Left cardiac atrium (tissue), 4 donors: Measurements from ENCODE around the gene CLEC4G. TPM values are rescaled to one million over a fixed set of nuclear protein-coding genes. Genes with fewer than 3 reads are reported as not detected.
A peak's percentile ranks its signal among the peaks of the same experiment; 100 is the strongest.
"Not testable (repeated sequence)": the region's sequence is repeated elsewhere in the genome, so short reads cannot be mapped to it uniquely, and the experiment has no call there.

Experiments
- ATAC-seq, 2 donors: fragments of 200-7000 bp; cut with Tn5 transposase; one replicate each; pipeline ENCODE4 v1.9.1; 2020; ENCODE audit warnings: mild to moderate bottlenecking in 2 of 2, moderate library complexity in 2 of 2
- DNase-seq: peaks from one replicate; pipeline ENCODE4 v3.0.0-alpha.2; 2020
- intact Hi-C, 2 donors: fragments of 100-400 bp; cut with DNase I; formaldehyde crosslinking; loops; one replicate each; pipeline versions ENCODE4 v1.14.1 to v1.15.1; 2022 to 2023
- total RNA-seq, 2 donors: library from RNA; stranded (reverse); fragmentation: NEBNext Ultra II Directional; extraction: Animal tissue kit (Norgen Biotek cat#: 25700); gene quantifications; one replicate each; pipeline ENCODE4 v1.2.1, GENCODE V29; 2021
- donor health status: DM: no; HTN: yes; CAD: no.
- donor health status: DM: no; HTN: yes; CAD: no; lungs with severe emphysema.
- donor health status: DM: yes; HTN: yes; CAD: no.
- donor health status: Dilated cardiomyopathy.

The CLEC4G gene
- total RNA-seq, 2 donors from 2014 or later, result 2.6 to 7.3 TPM

DNA sequence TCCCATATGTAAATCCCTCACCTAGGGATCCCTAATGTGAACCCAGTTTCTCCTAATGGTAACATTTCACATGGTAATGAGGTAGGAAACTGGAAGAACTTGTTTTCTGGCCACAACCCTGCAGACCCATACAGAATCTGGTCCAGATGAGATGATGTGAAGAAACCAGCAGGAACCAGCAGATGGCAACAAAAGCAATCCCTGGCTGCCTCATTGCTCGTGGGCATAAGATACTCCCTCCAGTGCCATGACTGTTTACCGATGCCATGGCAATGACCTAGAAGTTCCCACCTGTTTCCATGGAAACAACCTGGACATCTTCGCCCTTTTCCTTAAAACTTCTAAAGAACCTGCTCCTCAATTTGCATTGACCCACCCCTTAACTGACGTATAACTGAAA is 16.8 kb upstream of the CLEC4G start:
- intact Hi-C loops, result no loop called here
- DNase-seq (no peak), ATAC-seq (peak in 1 of 2 donors; percentile 33)

GRCh38 chr19:7748171-7748570 is 16.3 kb upstream of the CLEC4G start:
- DNase-seq, result no peak
- ATAC-seq, result no peak

GRCh38 chr19:7746903-7747884 is 15.3 kb upstream of the CLEC4G start, which contains the start of gene CD209:
Gene CD209 (minus strand): TSS chr19:7747534. CDS start chr19:7747511, 23 bp downstream.
- intact Hi-C loops, result no loop called here
- ATAC-seq (peak in 1 of 2 donors; percentile 25), DNase-seq (no peak)

More at GRCh38 chr19:7748171-7748570, 16.3 kb upstream of the CLEC4G start:
- intact Hi-C loops, result no loop called here

DNA sequence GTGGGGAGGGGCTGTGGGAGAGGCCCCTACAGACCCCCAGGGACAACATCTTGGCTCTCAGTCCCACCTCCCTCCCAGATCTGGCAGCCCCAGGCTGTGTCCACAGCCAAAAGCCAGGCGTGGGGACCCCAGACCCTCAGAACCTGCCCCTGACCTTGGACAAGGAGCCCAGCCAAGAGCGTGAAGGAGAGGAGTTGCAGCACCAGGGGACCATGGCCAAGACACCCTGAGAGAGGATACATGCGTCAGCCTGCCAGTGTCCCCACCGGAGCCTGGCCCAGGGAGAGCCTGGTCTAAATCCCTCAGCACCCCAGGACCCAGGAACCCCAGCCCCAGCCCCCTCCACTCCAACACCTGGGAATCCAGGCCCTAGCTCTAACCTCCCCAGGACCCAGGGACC is 14.4 kb upstream of the CLEC4G start:
- intact Hi-C loops, DNase-seq, ATAC-seq: not testable (repeated sequence)

DNA sequence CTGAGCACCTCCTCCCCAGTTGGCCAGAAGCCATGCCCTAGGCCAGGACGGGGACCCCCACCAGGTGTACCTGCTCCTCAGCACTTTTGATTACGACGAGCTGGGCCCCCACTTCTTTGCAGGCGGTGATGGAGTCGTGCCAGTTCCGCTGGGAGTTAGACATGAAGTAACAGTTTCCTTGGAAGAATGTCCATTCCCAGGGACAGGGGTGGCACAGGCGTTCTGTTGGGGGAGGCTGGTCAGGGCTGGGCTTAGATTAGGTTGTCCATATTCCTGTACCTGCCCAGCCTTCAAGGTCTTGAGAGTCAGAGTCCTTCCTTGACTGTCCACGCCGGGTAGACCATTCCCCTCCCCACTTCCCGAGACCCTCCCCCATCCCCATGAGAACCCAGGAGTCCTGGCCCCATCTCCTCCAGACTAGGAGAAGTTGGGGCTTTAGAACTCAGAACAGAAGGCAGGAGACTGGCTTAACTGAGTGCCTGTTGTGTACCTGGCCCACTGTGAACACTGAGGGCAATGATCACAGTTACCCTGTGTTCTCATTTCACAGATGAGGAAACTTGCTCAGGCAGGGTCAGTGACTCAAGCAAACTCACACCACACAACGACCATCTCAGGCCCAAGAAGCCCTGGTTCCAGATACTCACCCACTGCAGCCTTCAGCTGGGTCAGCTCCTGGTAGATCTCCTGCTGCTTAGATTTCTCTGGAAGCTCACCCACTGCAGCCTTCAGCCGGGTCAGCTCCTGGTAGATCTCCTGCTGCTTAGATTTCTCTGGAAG is 13.2 kb upstream of the CLEC4G start:
- ATAC-seq, result no peak
- DNase-seq, result no peak
- intact Hi-C loops, result no loop called here

DNA sequence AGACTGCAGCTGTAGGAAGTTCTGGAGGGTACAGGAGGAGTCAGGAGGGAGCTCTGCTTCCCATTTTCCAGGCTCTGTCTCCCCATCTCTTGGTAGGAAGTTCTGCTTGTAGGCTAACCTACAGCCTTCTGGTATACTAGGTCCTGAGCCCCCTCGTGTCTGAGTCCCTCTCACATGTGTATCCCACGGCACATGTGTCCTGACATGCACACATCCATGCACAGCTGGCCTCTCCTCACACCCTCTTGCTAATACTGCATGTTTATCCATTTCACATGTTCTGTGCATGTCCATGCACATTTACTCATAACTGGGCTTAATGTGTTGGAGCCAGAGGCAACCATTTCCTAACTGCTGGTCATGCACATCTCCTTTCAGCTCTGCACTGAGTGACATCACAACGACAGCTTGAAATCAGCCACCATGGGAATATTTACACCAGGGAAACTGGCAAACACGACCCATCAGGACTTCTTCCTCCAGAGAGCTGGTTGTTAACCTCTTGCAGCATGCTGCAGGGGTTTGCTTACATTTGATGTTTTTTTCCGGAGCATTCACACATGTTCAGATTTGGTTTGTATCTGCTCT is 12.4 kb upstream of the CLEC4G start:
- no peak for ATAC-seq
- DNase-seq, result no peak
- intact Hi-C loops, result no loop called here

GRCh38 chr19:7743425-7743841 is 11.5 kb upstream of the CLEC4G start:
- intact Hi-C loops, result no loop called here
- ATAC-seq, result no peak
- DNase-seq, result no peak

DNA sequence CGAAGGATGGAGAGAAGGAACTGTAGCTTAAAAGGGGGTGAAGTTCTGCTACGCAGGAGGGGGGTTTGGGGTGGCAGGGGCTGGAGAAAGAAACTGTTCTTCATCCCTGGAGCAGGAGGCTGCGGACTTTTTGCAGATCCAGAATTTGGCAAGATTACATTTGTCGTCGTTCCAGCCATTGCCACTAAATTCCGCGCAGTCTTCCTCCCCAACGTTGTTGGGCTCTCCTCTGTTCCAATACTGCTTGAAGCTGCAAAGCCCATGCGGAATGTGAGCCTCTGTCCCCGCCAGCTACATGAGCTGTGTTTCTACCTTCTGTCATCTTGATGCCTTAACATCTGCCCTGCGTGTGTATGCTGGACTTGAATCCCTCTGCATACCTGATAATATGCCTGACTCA is 11.1 kb upstream of the CLEC4G start:
- ATAC-seq, result no peak
- intact Hi-C loops, result no loop called here

DNA sequence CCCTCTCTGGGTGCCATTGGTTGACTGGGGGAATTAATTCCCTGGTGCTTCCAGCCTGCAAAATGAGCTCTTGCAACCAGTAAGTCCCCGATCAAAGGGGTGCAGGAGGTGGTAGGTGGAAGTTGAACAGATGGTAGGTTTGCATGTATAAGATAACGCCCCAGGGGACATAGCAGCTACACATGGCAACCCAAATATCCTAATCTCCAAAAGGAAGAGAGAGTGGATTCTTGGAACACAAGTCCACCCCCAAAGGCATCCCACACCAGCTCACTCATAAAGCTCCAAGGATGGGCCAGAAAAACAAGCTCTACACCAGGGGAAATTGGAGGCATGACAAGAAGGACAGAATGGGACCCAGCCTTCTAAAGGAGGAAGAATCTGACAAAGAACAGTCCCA is 10.7 kb upstream of the CLEC4G start:
- intact Hi-C loops, result no loop called here
- ATAC-seq (no peak), DNase-seq (no peak)

More for the DNA sequence above, 11.1 kb upstream of the CLEC4G start:
- DNase-seq, result no peak

DNA sequence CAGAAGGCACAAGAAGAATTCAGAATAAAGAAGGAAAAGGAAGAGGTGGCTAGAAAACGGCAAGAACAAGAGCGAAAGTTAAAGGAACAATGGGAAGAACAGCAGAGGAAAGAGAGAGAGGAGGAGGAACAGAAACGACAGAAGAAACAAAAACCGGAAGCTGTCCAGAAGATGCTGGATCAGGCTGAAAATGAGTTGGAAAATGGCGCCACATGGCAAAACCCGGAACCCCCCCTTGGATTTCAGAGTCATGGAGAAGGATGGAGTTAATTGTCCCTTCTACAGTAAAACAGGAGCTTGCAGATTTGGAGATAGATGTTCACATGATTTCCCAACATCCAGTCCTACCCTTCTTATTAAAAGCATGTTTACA is 8.8 kb upstream of the CLEC4G start:
- intact Hi-C loops, result no loop called here
- no peak for DNase-seq
- ATAC-seq, result no peak

GRCh38 chr19:7739801-7740681 is 8.1 kb upstream of the CLEC4G start:
- intact Hi-C loops, result no loop called here
- DNase-seq (no peak), ATAC-seq (no peak)

- DNase-seq, result no peak
- ATAC-seq, result no peak
- intact Hi-C loops, result no loop called here
Measured at GRCh38 chr19:7739211-7739755, 7.4 kb upstream of the CLEC4G start.

DNA sequence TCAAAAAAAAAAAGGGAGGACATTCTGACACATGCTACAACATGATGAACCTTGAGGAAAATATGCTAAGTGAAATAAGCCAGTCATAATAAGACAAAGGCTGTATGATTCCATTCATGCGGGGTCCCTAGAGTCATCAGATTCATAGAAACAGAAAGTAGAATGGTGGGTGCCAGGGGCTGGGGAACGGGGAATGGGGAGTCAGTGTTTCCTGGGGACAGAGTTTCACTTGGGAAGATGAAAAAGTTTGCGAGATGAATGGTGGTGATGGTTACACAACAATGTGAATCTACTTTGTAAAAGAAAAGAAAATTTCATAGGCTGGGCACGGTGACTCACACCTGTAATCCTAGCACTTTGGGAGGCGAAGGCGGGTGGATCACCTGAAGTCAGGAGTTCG is 6.1 kb upstream of the CLEC4G start:
- intact Hi-C loops, result no loop called here
- DNase-seq (no peak), ATAC-seq (no peak)

DNA sequence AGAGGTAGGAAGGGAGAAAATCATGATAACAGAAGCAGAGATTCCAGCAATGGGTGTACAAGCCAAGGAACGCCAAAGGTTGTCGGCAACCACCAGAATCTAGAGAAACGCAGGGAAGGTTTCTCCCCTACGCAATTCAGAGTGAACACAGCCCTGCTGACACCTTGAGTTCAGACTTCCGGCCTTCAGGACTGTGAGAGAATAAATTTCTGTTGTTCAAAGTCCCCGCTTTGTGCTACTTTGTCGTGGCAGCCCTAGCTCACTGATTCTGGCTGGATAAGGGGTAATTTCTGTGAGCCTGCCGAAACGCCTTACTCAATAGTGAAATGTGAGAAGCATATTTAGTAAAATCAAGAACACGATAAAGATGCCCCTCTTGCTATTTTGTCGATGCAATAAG is 5.3 kb upstream of the CLEC4G start:
- intact Hi-C loops, result no loop called here
- ATAC-seq, result no peak
- DNase-seq, result no peak

DNA sequence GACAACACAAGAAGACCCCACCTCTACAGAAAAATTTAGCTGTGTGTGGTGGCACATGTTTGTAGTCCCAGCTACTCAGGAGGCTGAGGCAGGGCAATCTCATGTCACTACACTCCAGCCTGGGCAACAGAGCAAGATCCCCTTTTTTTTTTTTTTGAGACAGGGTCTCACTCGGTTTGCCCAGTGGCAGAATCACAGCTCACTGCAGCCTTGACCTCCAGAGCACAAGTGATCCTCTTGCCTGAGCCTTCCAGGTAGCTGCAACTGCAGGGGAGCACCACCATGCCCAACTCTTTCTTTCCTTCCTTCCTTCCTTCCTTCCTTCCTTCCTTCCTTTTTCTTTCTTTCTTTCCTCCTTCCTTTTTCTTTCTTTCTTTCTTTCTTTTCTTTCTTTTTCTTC is 4.2 kb upstream of the CLEC4G start:
- DNase-seq (no peak), ATAC-seq (no peak)
- intact Hi-C loops, result no loop called here

GRCh38 chr19:7734220-7735203 is 2.6 kb upstream of the CLEC4G start:
- ATAC-seq (peak in 1 of 2 donors; percentile 44), DNase-seq (no peak)
- intact Hi-C loops, result no loop called here

DNA sequence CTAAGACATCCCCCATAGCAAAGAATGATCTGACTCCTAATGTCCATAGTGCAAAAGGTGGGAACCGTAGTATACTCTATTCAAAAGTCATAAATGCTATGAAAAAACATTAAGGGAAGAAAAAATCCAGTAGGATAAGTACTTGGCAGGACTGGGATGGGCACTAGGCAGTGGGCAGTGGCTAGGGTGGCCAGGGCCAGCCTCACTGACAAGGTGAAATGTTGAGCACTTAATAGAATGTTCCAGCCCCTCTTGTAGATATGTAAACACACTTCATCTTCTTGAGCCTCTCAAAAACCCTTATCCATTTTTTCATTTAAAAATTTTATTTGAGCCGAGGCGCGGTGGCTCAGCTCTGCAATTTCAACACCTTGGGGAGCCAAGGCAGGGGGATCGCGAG is 1.5 kb upstream of the CLEC4G start:
- DNase-seq, result no peak
- intact Hi-C loops, result no loop called here
- no peak for ATAC-seq
